GM12801 (cell line): ENCODE measurements around the gene CCDC66.

Experiments
- TF ChIP-seq, protein P1 (sequence below): IDR thresholded peaks from one replicate; pipeline ENCODE4 v1.5.1; 2011; ENCODE audit warnings: control low read depth; ENCODE audit not compliant: insufficient read length; ENCODE audit errors: extremely low read depth

Gene CCDC66

DNA sequence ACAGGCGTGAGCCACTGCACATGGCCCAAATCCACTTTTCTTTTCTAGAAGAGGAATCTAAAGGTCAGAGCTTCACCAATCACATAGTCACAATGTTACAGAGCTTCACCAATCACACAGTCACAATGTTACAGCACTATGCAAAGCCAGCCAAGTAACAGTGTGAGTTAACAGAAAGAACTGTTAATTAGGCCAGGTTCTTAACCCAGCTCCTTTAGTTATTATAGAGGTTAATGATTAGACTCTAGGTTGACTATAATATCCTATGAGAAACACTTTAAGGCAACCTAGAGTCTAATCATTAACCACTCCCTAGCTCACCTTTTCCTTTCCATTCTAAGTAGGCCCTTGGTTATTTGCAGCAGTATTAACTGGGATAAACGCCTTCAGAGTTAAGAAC, 72.1 kb downstream of the CCDC66 start:
- TF ChIP-seq, protein P1, sequence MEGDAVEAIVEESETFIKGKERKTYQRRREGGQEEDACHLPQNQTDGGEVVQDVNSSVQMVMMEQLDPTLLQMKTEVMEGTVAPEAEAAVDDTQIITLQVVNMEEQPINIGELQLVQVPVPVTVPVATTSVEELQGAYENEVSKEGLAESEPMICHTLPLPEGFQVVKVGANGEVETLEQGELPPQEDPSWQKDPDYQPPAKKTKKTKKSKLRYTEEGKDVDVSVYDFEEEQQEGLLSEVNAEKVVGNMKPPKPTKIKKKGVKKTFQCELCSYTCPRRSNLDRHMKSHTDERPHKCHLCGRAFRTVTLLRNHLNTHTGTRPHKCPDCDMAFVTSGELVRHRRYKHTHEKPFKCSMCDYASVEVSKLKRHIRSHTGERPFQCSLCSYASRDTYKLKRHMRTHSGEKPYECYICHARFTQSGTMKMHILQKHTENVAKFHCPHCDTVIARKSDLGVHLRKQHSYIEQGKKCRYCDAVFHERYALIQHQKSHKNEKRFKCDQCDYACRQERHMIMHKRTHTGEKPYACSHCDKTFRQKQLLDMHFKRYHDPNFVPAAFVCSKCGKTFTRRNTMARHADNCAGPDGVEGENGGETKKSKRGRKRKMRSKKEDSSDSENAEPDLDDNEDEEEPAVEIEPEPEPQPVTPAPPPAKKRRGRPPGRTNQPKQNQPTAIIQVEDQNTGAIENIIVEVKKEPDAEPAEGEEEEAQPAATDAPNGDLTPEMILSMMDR: no peak

DNA sequence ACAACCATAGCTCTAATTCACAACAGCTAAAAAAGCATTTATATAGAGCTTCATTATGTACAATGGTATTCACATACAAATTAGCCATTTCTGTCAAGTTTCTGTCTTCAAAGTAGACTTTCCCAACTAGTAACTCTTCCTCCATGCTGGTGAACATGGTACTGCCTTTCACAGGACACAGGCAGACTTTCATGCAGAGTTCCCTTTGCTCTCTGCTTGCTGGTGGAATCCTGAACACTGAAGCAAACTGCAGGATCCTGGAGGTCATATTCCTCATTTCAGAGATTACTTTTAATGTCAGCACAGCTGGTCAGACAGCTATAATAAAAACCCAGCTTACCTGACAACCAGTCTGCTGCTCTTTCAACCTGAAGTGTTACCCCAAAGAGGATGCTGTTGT, 72.5 kb downstream of the CCDC66 start:
- TF ChIP-seq, protein P1: no peak

DNA sequence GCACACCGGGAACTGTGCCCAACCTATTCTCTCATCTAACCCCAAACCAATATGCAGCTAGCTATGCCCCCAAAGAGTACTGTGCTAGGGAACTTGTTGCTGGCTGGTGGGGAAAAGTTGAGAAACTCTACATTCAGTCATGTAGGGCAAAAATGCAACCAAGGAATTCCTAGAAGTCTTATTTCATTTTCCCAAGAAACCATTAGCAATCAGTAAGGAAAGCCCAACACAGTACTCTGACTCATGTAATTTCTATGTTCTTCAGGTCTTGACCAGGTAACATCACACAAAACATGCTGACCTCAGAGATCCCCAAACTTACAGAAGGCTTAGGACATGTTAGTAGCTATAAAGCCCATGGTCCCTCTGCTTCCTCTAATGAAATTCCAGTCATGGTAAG, 74.0 kb downstream of the CCDC66 start:
- TF ChIP-seq, protein P1: no peak

DNA sequence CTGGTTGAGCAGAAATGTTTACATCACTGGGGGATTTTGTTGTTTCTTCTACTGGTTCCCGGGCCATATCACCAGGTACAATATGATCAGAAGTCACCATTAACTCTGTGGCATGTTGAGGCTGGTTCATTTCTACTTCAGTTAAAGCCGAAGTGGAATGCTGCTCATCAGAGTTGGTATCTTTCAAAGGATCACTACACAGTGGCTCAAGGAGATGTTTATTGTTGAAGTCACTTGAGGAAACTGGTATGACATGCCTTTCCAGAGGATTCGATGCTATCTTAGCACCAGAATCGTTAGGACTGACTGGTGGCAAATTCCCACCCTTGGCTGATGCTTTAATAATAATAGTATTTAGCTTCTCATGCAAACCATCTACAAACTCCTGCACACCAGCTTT, 76.2 kb downstream of the CCDC66 start:
- TF ChIP-seq, protein P1: no peak

DNA sequence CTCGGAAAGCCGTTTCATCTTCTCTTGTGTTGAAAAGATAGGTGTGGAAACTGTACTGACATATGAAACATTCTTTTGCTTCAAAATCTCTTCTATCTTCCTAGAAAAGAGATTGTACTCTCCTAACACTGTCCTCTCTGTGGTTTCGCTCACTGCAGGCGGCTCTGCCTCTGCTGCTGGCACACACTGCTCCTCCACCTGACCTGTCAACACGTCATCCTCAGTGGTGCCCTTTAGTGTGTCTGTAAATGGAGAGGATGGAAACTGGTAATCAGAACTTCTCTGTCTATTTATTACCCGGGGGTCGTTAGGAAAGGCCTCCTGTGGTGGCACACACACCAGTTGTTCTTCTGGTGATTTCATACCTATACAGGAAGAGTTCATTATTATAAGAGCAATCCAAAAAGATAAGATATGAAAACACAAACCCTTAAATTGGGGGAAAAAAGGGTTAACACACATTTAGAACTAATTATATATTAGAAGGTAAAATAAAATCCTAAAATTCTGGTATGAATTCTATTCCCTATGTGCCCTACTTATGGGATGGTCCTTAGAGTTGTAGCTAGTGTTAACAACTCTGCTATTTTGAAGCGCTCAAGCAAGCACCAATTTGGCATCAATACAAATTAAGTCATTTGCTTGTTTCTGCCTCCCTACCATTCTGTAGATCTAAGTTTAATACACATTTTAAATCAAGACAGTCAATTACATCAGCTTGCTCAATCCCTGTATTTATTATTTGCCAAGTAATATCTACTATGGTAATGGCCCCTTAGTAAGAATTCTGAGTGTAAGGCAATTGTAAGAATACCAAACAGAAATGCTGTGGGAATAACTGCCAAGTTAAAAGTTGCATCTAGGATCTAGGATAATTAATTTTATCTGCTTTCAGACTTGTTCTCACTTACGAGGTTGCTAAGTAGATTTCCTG, 76.9 kb downstream of the CCDC66 start:
- TF ChIP-seq, protein P1: no peak

DNA sequence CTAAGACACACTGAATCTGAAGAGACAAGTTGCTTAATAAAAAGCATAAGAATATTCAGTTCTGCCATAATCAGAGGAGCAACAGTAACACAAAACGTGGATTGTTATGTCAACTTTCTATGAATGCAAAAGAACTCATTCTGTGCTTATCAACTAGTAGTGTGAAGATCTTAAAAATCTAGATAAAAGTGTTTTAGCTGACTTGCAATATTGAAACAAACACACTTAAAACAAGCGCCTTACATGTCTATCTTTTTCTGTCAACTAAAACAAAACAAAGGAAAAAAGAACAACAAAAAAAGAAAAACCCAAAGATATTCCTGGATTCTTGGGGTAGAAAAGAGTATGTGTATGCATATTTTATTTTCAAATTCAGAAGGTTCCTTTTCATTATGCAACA, 88.4 kb downstream of the CCDC66 start:
- TF ChIP-seq, protein P1: no peak

DNA sequence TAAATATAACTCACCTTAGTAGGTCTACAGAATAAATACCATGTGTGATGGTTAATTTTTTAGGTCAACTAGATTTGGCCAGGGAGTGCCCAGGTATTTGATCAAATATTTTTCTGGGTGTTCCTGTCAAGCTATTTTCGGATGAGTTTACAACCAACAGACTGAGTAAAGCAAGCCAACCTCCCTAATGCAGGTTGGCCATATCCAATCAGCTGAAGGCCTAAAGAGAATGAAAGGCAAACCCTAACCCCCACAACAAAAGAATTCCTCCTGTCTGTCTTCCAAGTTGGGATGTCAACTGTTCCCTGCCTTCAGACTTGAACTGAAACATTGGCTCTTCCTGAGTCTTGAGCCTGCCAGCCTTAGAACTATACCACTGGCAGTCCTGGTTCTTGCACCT, 97.5 kb downstream of the CCDC66 start:
- TF ChIP-seq, protein P1: no peak
